HG03558 (cell line): Measurements from ENCODE around the gene ORAI3.

ENCODE experiments used
- ATAC-seq: cut with Tn5 transposase; IDR thresholded peaks from one replicate; pipeline ENCODE4 v1.9.1; 2021; ENCODE audit warnings: moderate number of reproducible peaks; ENCODE audit not compliant: unreplicated experiment; ENCODE audit errors: extremely low read depth

ORAI3 gene

GRCh38 chr16:30965436-30965835, 16.6 kb downstream of the ORAI3 start:
- no peak for ATAC-seq

- ATAC-seq: no peak
Measured at GRCh38 chr16:30966033-30966619, 17.3 kb downstream of the ORAI3 start.

- ATAC-seq: no peak
Measured at GRCh38 chr16:30967795-30968194, 18.9 kb downstream of the ORAI3 start.

GRCh38 chr16:30969246-30969842, 20.5 kb downstream of the ORAI3 start:
- ATAC-seq: no peak

GRCh38 chr16:30971298-30971697, 22.4 kb downstream of the ORAI3 start:
- no peak for ATAC-seq

- ATAC-seq: no peak
Measured at GRCh38 chr16:30972872-30973271, 24.0 kb downstream of the ORAI3 start.

GRCh38 chr16:30974348-30974747, 25.5 kb downstream of the ORAI3 start:
- no peak for ATAC-seq

- no peak for ATAC-seq
Measured at GRCh38 chr16:30976486-30976885, 27.6 kb downstream of the ORAI3 start.

GRCh38 chr16:30977502-30977901, 28.6 kb downstream of the ORAI3 start:
- no peak for ATAC-seq

- ATAC-seq: no peak
Measured at GRCh38 chr16:30979170-30980022, 30.5 kb downstream of the ORAI3 start.

- ATAC-seq: no peak
Measured at GRCh38 chr16:30980023-30980371, 31.1 kb downstream of the ORAI3 start.

- no peak for ATAC-seq
Measured at GRCh38 chr16:30980434-30980833, 31.6 kb downstream of the ORAI3 start.

- ATAC-seq: no peak
Measured at GRCh38 chr16:30980959-30981358, 32.1 kb downstream of the ORAI3 start.

- ATAC-seq: no peak
Measured at GRCh38 chr16:30982548-30983288, 33.9 kb downstream of the ORAI3 start.

GRCh38 chr16:30983289-30983889, 34.5 kb downstream of the ORAI3 start:
- ATAC-seq: no peak

- no peak for ATAC-seq
Measured at GRCh38 chr16:30983898-30984610, 35.2 kb downstream of the ORAI3 start.

- ATAC-seq: no peak
Measured at GRCh38 chr16:30984669-30985400, 36.0 kb downstream of the ORAI3 start, which contains the start of gene HSD3B7. TSS of gene HSD3B7 (plus strand) at chr16:30985207. CDS start at chr16:30985659, 452 bp downstream.

GRCh38 chr16:30985401-30986128, 36.7 kb downstream of the ORAI3 start:
- ATAC-seq: no peak
